GM19395 (cell line): ENCODE results near the gene COL26A1.
"Not testable (repeated sequence)": the region's sequence is repeated elsewhere in the genome, so short reads cannot be mapped to it uniquely, and the experiment has no call there.

Experiments
- ATAC-seq: cut with Tn5 transposase; IDR thresholded peaks from one replicate; pipeline ENCODE4 v1.9.1; 2021; ENCODE audit warnings: mild to moderate bottlenecking, moderate library complexity; ENCODE audit not compliant: unreplicated experiment

The COL26A1 gene

DNA sequence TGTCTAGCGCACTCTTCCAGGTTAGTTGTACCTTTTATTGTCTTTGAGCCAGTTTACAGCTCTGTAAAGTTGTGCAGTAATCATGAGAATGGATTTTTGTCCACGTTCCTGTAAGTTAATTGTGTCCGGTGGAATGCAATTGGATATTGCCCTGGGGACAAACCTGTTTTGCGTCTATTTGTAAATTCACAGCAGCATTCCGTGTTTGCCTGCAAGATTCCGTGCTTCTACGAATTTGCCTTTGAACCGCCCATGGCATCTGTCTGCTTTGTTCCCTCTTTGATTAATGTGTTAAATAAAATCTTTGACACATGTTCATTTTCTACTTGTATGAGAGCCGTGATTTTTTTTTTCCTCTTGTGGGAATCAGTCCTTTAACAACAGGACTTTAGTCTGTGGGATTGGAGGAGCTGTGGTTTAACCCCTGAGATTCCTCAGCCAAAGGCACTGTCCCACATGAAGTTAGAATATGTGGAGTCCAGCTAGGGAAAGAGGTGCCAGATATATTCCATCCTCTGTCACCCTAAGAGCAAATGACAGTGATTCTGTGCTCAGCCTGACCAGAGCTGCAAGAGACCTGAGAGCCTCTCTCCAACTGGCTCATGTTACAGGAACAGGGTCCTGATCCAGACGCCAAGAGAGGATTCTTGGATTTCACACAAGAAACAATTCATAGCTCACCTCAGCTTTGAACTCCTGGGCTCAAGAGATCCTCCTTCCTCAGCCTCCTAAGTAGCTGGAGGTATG is 126.3 kb downstream of the COL26A1 start:
- ATAC-seq, result no peak

DNA sequence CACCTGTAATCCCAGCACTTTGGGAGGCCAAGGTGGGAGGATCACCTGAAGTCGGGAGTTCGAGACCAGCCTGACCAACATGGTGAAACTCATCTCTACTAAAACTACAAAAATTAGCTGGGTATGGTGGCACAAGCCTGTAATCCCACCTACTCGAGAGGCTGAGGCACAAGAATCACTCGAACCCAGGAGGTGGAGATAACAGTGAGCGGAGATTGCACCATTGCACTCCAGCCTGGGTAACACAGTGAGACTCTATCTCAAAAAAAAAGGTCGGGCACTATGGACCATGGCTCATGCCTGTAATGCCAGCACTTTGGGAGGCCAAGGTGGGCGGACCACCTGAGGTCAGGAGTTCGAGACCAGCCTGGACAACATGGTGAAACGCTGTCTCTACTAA is 127.8 kb downstream of the COL26A1 start:
- ATAC-seq, result not testable (repeated sequence)

DNA sequence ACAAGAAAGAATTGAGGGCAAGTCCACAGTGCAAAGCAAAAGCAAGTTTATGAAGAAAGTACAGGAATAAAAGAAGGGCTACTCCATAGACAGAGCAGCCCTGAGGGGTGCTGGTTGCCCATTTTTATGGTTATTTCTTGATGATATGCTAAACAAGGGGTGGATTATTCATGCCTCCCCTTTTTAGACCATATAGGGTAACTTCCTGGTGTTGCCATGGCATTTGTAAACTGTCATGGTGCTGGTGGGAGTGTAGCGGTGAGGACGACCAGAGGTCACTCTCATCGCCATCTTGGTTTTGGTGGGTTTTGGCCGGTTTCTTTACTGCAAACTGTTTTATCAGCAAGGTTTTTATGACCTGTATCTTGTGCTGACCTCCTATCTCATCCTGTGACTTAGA is 128.8 kb downstream of the COL26A1 start:
- ATAC-seq, result not testable (repeated sequence)

DNA sequence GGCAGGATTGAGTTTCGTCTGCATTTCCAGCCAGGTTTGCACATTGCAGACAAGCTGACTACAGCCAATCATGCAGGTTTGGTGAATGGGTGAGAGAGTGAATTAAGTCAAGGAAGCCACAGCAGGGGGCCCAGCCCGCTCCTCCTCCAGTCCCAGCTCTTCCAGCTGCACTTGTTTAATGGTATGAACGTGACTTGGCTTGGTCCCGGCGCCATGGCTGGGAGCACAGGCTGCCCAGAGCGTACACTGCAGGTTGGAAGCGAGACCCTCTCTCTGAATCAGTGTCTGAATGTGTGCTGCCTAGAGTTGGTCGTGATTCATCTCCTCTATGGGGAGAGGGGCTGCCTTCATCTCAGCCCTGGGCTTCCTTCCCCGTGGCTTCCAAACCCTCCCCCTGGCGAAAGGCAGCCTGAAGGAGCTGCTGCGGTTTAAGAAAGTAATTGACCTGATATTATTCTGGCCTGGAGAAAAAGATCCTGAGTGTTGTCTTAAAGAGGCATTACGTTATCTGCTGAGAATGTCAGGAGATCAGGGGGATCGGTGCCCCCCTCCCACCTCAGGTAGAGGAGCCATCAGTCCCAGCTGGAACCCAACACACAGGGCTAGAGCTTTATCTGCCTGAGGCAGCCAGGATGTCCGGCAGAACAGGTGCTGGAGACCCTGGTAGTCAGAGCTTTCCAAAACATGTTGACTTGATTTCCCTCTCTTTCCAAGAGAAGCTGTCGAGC is 132.1 kb downstream of the COL26A1 start:
- ATAC-seq, result no peak

DNA sequence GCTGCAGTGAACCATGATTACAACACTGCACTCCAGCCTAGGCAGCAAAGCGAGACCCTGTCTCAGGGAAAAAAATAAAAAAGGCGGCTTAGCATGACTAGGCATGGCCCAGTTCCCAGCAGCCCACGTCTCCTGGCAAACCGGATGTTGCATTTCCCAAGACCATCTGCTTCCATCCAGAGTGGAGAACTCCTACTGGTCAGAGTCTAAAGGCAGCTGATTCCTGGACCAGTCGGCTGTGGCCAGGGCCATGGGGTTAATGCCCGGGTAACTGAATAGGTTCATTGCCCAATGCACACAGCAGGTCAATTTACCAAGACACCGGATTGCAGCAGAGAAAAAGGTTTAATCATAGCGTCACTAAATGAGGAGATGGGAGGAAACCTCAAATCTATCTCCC is 133.3 kb downstream of the COL26A1 start:
- ATAC-seq, result no peak

DNA sequence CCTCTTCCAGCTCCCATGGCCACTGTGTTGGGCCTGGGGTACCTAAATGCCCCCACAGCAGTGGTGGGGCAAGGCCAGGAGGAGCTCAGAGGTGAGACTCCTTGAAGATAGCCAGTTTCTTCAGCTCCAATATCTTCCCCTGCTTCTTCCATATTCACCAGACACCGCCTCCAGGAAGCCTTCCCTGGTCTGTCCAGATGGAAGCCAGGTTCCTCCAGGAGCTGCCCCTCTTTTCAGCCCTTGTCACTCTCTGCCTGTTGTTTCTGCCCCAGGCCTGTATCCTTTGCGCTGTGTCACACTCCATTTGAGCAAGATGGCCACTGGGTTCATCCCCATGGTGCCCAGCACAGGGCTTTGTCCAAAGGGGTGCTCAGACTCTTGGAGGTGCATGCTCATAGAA is 138.7 kb downstream of the COL26A1 start:
- ATAC-seq, result no peak

DNA sequence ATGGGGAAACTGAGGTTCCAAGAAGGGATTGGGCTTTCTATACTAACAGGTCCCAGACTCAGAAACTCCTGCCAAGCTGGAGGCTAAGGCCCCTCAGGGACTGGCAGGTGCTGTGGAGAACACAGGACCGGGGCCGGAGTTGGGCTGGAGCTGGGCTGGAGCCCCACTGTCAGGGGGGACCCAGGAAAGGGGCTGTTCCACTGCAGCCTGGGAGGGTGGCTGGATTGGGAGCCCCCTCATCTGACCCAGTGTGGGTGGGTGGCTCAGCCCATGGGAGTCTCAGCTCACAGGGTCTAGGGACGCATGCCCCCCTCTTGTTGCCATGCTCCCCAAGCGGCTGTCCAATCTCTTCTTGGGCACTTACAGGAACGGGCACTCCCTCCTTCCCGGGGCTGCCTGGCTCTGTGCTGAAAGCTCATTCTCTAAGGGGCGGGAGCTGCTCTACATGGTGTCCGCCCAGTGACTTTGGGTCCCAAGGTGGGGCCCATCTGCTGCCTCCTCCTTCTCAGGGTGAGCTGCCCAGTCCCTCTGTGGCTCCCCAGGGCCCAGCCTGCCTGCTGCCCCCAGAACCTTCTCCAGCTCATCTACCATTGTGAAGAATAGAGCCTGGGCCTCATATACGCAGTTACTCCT is 139.9 kb downstream of the COL26A1 start:
- ATAC-seq, result no peak

DNA sequence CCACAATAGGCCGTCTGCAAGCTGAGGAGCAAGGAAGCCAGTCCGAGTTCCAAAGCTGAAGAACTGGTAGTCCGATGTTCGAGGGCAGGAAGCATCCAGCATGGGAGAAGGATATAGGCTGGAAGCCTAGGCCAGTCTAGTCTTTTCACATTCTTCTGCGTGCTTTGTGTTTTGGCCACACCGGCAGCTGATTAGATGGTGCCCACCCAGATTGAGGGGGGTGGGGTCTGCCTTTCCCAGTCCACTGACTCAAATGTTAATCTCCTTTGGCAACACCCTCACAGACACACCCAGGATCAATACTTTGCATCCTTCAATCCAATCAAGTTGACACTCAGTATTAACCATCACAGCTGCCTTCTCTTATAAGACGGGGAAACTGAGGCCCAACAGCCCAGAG is 142.8 kb downstream of the COL26A1 start:
- ATAC-seq, result not testable (repeated sequence)

DNA sequence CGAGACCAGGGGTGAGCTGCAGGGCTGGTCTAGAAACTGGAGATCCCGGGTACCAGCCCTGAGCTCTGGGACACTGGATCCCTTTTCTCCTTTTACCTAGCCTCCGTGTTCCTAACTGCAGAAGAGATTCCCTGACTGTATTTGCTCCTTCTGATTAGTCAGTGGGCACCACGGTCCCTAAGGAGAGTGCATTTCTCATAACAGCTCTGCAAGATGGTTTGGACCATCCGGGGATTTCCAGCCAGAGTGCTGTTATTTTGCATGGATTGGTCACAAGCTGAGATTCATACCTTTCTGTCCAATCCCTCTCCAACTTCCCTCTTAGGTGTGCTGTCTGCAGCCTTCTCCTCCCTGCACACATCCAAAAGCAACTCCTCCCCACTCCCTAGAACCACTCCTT is 143.9 kb downstream of the COL26A1 start:
- ATAC-seq, result no peak

DNA sequence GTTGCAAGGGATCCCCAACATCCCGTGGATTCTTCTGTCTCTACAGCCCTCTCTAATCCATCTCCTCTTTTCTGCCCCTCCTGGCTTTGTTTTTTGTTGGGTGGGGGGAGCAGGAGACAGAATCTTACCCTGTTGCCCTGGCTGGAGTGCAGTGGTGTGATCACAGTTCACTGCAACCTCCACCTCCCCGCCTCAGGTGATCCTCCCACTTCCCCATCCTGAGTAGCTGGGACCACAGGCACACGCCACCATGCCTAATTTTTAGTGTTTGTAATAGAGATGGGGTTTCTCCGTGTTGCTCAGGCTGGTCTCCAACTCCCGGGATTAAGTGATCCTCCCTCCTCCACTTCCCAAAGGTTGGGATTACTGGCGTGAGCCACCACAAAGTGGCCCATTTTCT is 144.7 kb downstream of the COL26A1 start:
- no peak for ATAC-seq

DNA sequence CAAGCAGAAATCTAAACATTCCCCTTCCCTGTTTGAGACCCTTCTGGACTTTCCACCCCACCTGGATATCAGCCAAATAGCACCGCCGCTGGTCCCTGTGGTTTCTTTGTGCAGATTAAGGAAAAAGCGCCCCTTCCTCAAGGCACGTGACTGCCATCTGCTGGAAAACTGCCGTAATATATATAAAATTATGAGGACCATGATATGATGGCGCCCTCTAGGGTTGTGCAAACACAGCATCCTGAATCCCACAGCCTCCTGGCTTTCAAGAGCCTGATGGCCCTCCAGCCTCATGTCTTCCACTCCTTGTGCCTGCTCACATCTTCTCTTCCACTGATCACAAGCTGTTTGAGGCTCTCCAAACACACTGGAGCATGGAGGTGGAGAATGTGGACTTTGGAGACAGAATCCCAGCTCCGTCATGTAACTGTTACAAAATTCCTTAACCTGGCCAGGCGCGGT is 145.1 kb downstream of the COL26A1 start:
- ATAC-seq, result no peak

DNA sequence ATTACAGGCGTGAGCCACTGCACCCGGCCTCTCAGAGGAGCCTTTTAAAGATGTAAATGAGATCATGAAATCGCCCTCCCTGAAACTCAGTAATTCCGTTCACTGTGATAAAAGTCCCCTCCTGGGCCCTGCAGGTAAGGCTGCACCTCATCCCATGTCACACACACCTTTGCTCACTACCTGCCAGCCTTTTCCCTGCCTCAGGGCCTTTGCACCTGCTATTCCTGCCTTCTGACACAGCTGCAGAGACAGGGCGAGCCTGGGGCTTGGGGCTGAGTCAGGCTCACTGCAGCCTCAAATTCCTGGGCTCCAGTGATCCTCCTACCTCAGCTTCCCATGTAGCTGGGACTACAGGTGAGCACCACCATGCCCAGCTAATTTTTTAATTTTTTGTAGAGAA is 147.6 kb downstream of the COL26A1 start:
- no peak for ATAC-seq

DNA sequence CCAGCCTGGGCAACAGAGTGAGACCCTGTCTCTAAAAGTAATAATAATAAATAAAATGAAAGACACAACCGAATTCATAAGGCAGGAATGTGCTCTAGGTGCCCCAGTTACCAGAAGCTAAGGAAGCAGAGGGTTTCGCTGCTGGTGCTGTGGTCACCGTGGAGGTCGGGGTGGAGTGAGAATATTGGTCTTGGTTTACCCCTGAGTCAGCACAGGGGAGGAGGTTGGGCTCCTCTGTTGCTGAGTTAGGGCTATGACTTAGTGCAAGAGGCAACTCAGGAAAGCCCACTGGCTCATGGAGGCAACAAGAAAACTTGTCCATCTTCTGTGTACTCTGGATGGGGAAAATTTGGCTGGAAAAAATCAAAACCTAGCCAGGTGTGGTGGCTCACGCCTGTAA is 149.3 kb downstream of the COL26A1 start:
- ATAC-seq, result no peak

DNA sequence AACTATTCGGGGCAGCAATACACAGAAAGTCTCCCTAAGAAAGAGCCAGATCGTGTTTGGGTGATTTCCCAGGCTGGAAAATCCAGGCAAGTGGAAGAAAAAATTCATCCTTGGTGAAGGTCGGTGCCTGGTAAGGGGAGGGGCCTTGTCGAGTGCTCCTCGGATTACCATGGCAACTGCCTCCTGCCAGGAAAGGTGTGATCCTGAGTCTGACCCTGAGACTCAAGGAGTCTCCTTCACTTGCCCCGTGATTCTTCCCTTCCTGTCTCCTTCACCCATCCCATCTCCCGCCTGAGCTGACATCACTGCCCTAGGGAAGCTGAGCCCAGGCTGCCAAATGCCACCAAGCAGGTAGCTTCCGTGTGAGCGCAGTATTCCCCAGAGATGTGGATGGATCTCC is 154.2 kb downstream of the COL26A1 start:
- ATAC-seq, result no peak

DNA sequence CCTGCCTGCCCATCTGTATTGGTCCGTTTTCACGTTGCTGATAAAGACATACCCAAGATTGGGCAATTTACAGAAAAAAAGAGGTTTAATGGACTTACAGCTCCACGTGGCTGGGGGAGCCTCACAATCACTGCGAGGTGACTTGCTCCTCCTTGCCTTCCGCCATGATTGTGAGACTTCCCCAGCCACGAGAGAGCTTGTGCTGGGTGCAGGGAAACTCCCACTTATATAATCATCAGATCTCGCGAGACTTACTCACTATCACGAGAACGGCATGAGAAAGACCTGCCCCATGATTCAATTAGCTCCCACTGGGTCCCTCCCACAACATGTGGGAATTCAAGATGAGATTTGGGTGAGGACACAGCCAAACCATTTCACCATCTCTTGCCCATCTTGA is 154.6 kb downstream of the COL26A1 start:
- no peak for ATAC-seq

DNA sequence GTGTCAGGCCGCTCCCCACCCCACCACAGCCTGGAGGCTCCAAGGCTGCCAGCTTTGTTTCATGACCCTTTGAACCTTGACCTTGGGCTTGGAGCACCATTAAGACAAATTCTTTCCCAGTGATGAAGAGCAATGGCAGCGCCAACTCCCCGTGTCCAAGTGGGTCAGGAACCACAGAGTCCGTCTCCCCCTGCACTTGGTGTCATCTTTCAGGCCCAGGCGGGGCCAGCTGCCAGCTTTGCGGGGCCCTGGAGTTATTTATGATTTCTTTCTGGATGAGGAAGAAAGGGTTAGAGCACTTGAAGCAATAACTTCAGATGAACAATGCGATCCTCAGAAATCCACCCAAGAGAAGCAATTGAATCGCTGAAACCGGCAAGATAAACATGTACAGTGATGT is 155.7 kb downstream of the COL26A1 start:
- no peak for ATAC-seq

DNA sequence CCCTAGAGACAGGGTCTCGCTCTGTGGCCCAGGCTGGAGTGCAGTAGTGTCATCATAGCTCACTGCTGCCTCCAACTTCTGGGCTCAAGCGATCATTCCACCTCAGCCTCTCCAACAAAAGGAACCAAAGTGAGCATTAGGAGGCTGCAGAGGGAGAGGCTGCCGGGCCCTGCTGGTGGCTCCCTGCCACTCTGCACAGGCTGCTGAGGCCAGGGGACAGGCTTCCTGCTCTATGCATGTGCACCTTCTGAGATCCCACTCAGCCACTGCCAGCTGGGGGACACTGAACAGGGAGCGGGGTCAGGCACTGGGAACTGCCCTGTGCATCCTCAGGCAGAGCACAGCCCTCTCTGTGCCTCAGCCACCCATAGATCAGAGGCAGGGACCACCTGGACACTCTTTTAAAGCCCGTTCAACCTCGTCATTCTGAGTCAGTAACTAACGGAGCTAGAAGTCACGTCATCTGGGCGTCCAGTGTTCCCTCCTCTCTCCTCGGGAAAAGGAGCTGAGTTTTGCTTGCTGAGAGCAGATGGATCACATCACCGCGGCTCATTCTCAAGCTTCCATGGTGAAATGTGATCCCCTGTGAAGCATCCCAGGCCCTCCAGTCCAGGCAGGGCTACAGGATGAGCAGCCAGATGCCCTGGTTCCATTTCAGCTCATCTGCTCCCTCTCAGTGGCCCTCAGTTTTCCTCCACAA is 156.8 kb downstream of the COL26A1 start:
- ATAC-seq, result no peak

DNA sequence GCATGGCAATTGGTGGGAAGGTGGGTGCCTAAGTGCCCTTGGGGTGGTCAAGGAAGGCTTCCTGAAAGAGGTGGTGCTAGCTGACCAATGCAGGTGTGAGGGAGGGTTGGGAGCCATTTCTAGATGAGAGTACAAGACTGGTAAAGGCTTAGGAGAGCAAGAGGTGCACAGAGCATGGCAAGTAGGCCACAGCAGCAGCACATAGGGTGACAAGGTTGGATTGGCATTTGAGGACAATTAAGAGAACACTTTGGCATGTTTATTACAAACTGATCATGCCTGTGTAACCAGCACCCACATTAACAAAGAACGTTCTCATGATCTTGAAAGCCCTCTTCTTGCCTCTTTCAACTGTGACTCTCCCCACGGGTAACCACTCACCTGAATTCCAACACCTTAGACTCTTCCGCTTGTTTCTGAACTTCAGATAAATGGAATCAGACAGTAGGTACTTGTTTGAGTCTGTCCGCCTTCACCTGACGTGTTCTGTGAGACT is 158.8 kb downstream of the COL26A1 start:
- ATAC-seq, result no peak

DNA sequence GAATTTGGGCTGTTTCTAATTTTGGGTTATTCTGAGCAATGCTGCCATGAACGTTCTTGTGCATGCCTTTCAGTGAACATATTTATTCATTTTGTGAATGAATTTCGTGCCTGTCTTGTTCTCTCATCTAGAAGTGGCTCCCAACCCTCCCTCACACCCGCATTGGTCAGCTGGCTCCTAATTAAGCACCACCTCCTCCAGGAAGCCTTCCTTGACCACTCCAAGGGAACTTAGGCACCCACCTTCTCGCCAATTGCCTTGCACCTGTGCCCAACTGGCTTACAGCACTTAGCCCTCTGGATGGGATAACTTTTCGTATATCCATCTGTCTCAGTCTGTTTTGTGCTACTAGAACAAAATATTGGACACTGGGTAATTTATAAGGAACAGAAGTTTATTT is 159.3 kb downstream of the COL26A1 start:
- no peak for ATAC-seq

DNA sequence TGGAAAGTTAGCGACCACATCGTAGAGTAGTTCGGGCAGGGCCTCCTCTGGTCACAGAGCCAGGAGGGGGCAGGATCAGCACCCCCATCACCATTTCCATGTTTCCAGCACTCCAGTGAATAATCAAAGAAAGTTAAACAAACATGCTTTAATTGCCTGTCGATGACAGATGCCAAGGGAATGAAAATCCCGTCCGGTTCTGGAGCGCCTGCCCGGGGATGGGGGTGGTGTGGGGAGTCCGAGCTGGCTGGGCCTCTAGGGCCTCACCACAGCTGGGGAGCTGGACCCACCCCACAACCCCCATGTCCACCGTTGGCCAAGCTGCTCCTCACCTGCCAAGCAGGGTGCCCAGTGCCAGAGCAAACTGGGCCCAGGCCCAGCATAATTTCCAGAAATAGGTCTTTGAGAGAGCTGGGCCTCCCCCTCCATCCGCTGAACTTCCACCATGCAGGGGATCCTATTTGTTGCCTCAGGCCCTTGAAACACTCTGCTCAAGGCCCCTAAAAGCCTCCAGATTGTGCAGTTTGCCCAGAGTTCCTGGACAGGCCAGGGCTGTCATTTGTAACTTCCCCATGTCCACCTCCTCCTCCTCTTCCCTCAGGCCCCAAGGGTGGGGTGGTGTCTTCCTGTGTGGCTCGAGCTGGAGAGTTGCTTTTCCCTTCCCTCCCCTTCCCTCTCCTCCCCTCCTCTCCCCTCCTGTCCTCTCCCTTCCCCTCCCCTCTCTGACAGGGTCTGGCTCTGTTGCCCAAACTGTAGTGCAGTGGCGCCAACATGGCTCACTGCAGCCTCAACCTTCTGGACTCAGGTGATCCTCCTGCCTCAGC is 165.4 kb downstream of the COL26A1 start:
- no peak for ATAC-seq
